T-helper 1 cell treated with Interleukin-12 subunit alpha and Interleukin-12 subunit beta and Interleukin-4 antibody, amounts not matched to agents 30 μg/mL and 1 μg/mL, for 36 hours (primary cell): ENCODE data around the gene CCL23.
"Not testable (repeated sequence)": the region's sequence is repeated elsewhere in the genome, so short reads cannot be mapped to it uniquely, and the experiment has no call there.

ENCODE experiments used
- H3K27ac Mint-ChIP-seq: one replicate; pipeline ENCODE4 v1.8.0; 2021; ENCODE audit warnings: mild to moderate bottlenecking, mixed read lengths
- H3K27me3 Mint-ChIP-seq: one replicate; pipeline ENCODE4 v1.8.0; 2021; ENCODE audit warnings: low read depth, mixed read lengths
- H3K36me3 Mint-ChIP-seq: one replicate; pipeline ENCODE4 v1.8.0; 2021; ENCODE audit warnings: low read depth, mixed read lengths
- H3K4me1 Mint-ChIP-seq: one replicate; pipeline ENCODE4 v1.8.0; 2021; ENCODE audit warnings: low read depth, mixed read lengths
- H3K4me3 Mint-ChIP-seq: one replicate; pipeline ENCODE4 v1.8.0; 2021; ENCODE audit warnings: mild to moderate bottlenecking, moderate library complexity, mixed read lengths
- H3K9me3 Mint-ChIP-seq: one replicate; pipeline ENCODE4 v1.8.0; 2021; ENCODE audit warnings: mixed read lengths

CCL23 gene

GRCh38 chr17:36024106-36024869, 6.5 kb upstream of the CCL23 start:
- Mint-ChIP-seq H3K9me3 (no peaks in the 10 kb centered on the region), H3K4me3 (no peak overlapping the region), H3K4me1 (no peaks in the 10 kb centered on the region), H3K27me3 (peaks cover 36% of the 10 kb centered on the region), H3K36me3 (no peaks in the 10 kb centered on the region), H3K27ac (no peak overlapping the region)

GRCh38 chr17:36019423-36019822, 1.7 kb upstream of the CCL23 start:
- Mint-ChIP-seq H3K36me3 (no peaks in the 10 kb centered on the region), H3K4me3 (no peak overlapping the region), H3K27ac (no peak overlapping the region), H3K4me1 (no peaks in the 10 kb centered on the region), H3K9me3 (no peaks in the 10 kb centered on the region), H3K27me3 (peaks cover 46% of the 10 kb centered on the region)

GRCh38 chr17:36016555-36016954, 1.2 kb downstream of the CCL23 start:
- H3K9me3 Mint-ChIP-seq: no peaks in the 10 kb centered on the region
- H3K27me3 Mint-ChIP-seq: peaks cover 40% of the 10 kb centered on the region
- no peak overlapping the region for H3K27ac Mint-ChIP-seq
- no peaks in the 10 kb centered on the region for H3K4me1 Mint-ChIP-seq
- H3K36me3 Mint-ChIP-seq: no peaks in the 10 kb centered on the region
- H3K4me3 Mint-ChIP-seq: no peak overlapping the region

GRCh38 chr17:36015895-36016294, 1.9 kb downstream of the CCL23 start:
- not testable (repeated sequence) for H3K9me3 Mint-ChIP-seq, H3K27ac Mint-ChIP-seq, H3K4me3 Mint-ChIP-seq, H3K4me1 Mint-ChIP-seq, H3K36me3 Mint-ChIP-seq
- peaks cover 39% of the 10 kb centered on the region for H3K27me3 Mint-ChIP-seq

GRCh38 chr17:36014946-36015345, 2.8 kb downstream of the CCL23 start:
- no peaks in the 10 kb centered on the region for H3K4me1 Mint-ChIP-seq
- peaks cover 37% of the 10 kb centered on the region for H3K27me3 Mint-ChIP-seq
- no peaks in the 10 kb centered on the region for H3K9me3 Mint-ChIP-seq
- H3K27ac Mint-ChIP-seq: no peak overlapping the region
- H3K36me3 Mint-ChIP-seq: no peaks in the 10 kb centered on the region
- H3K4me3 Mint-ChIP-seq: no peak overlapping the region

- H3K27ac Mint-ChIP-seq: no peak overlapping the region
- no peaks in the 10 kb centered on the region for H3K36me3 Mint-ChIP-seq
- no peaks in the 10 kb centered on the region for H3K4me1 Mint-ChIP-seq
- H3K4me3 Mint-ChIP-seq: no peak overlapping the region
- H3K27me3 Mint-ChIP-seq: peaks cover 17% of the 10 kb centered on the region
- no peaks in the 10 kb centered on the region for H3K9me3 Mint-ChIP-seq
Measured at GRCh38 chr17:36011201-36011600, 6.6 kb downstream of the CCL23 start.

- H3K9me3 Mint-ChIP-seq: no peaks in the 10 kb centered on the region
- H3K27me3 Mint-ChIP-seq: peaks cover 23% of the 10 kb centered on the region
- H3K4me1 Mint-ChIP-seq: peaks cover 6% of the 10 kb centered on the region
- no peak overlapping the region for H3K4me3 Mint-ChIP-seq
- no peaks in the 10 kb centered on the region for H3K36me3 Mint-ChIP-seq
- no peak overlapping the region for H3K27ac Mint-ChIP-seq
Measured at GRCh38 chr17:36008998-36009665, 8.6 kb downstream of the CCL23 start.

- H3K27ac Mint-ChIP-seq: no peak overlapping the region
- peaks cover 13% of the 10 kb centered on the region for H3K27me3 Mint-ChIP-seq
- no peak overlapping the region for H3K4me3 Mint-ChIP-seq
Measured at GRCh38 chr17:36004594-36005108, 13.1 kb downstream of the CCL23 start.

GRCh38 chr17:36002631-36003030, 15.1 kb downstream of the CCL23 start:
- Mint-ChIP-seq H3K4me3 (no peak overlapping the region), H3K9me3 (no peaks in the 10 kb centered on the region), H3K4me1 (peaks cover 6% of the 10 kb centered on the region), H3K27me3 (peaks cover 13% of the 10 kb centered on the region), H3K27ac (no peak overlapping the region), H3K36me3 (no peaks in the 10 kb centered on the region)

More at GRCh38 chr17:36004594-36005108, 13.1 kb downstream of the CCL23 start:
- Mint-ChIP-seq H3K36me3 (no peaks in the 10 kb centered on the region), H3K4me1 (peaks cover 6% of the 10 kb centered on the region), H3K9me3 (no peaks in the 10 kb centered on the region)

GRCh38 chr17:36001862-36002603, 15.7 kb downstream of the CCL23 start:
- H3K9me3 Mint-ChIP-seq: no peaks in the 10 kb centered on the region
- peaks cover 6% of the 10 kb centered on the region for H3K4me1 Mint-ChIP-seq
- H3K4me3 Mint-ChIP-seq: no peak overlapping the region
- H3K27ac Mint-ChIP-seq: no peak overlapping the region
- no peaks in the 10 kb centered on the region for H3K36me3 Mint-ChIP-seq
- H3K27me3 Mint-ChIP-seq: peaks cover 13% of the 10 kb centered on the region

- no peak within 1 kb of the TSS for H3K27ac Mint-ChIP-seq
Measured at GRCh38 chr17:36001110-36001771, 16.5 kb downstream of the CCL23 start, which contains the start of gene CCL15. CCL15 (minus strand) TSS chr17:36001553; CDS start chr17:36001492, 61 bp downstream.

GRCh38 chr17:36000732-36001109, 17.1 kb downstream of the CCL23 start:
- Mint-ChIP-seq H3K9me3 (no peaks in the 10 kb centered on the region), H3K27me3 (peaks cover 22% of the 10 kb centered on the region), H3K27ac (no peak overlapping the region), H3K36me3 (no peaks in the 10 kb centered on the region), H3K4me1 (peaks cover 6% of the 10 kb centered on the region), H3K4me3 (no peak overlapping the region)

More at GRCh38 chr17:36001110-36001771, 16.5 kb downstream of the CCL23 start, which contains the start of gene CCL15:
- Mint-ChIP-seq H3K4me1 (peaks cover 6% of the 10 kb centered on the region), H3K4me3 (no peak within 1 kb of the TSS), H3K36me3 (no peaks in the 10 kb centered on the region), H3K27me3 (peaks cover 20% of the 10 kb centered on the region), H3K9me3 (no peaks in the 10 kb centered on the region)

- Mint-ChIP-seq H3K27me3 (peaks cover 21% of the 10 kb centered on the region), H3K36me3 (no peaks in the 10 kb centered on the region), H3K27ac (no peak overlapping the region), H3K4me1 (no peaks in the 10 kb centered on the region), H3K4me3 (no peak overlapping the region), H3K9me3 (no peaks in the 10 kb centered on the region)
Measured at GRCh38 chr17:35998756-35999155, 19.0 kb downstream of the CCL23 start.

- Mint-ChIP-seq H3K9me3 (no peaks in the 10 kb centered on the region), H3K4me3 (no peak overlapping the region), H3K27me3 (peaks cover 22% of the 10 kb centered on the region), H3K36me3 (no peaks in the 10 kb centered on the region), H3K27ac (no peak overlapping the region), H3K4me1 (no peaks in the 10 kb centered on the region)
Measured at GRCh38 chr17:35998018-35998545, 19.7 kb downstream of the CCL23 start.
